Stimulated activated naive CD8-positive, alpha-beta T cell treated with anti-CD3 and anti-CD28 coated beads, Interleukin-15, amount 100 ng/mL, for 72 hours (primary cell): ENCODE results near the gene RAB29.
"Not testable (repeated sequence)": the region's sequence is repeated elsewhere in the genome, so short reads cannot be mapped to it uniquely, and the experiment has no call there.

Source experiments
- ATAC-seq: fragments of 150-1000 bp; cut with Tn5 transposase; 2 replicates; pipeline ENCODE4 v1.10.0; 2021; ENCODE audit warnings: mild to moderate bottlenecking, moderate library complexity
- DNase-seq, 2 donors: peaks; one replicate each; pipeline ENCODE4 v3.0.0; 2021 to 2022
- H3K27ac Mint-ChIP-seq, 2 donors: one replicate each; pipeline ENCODE4 v1.8.0; 2022; ENCODE audit warnings: mild to moderate bottlenecking in 2 of 2, mixed read lengths in 2 of 2, moderate library complexity in 2 of 2
- H3K27me3 Mint-ChIP-seq: one replicate; pipeline ENCODE4 v1.8.0; 2022; ENCODE audit warnings: mixed read lengths
- H3K4me1 Mint-ChIP-seq: one replicate; pipeline ENCODE4 v1.8.0; 2022; ENCODE audit warnings: mild to moderate bottlenecking, mixed read lengths
- H3K4me3 Mint-ChIP-seq, 2 donors: one replicate each; pipeline ENCODE4 v1.8.0; 2022; ENCODE audit warnings: mild to moderate bottlenecking in 2 of 2, mixed read lengths in 2 of 2, moderate library complexity in 1 of 2
- H3K9me3 Mint-ChIP-seq, 2 donors: one replicate each; pipeline ENCODE4 v1.8.0; 2022; ENCODE audit warnings: mixed read lengths in 2 of 2

The RAB29 gene

GRCh38 chr1:205726619-205727125 is 48.6 kb downstream of the RAB29 start:
- H3K4me3 Mint-ChIP-seq = no peak overlapping the region
- H3K9me3 Mint-ChIP-seq = no peaks in the 10 kb centered on the region
- H3K27ac Mint-ChIP-seq = no peak overlapping the region
- ATAC-seq = no peak
- no peaks in the 10 kb centered on the region for H3K27me3 Mint-ChIP-seq
- H3K4me1 Mint-ChIP-seq = peaks cover 24% of the 10 kb centered on the region
- no peak for DNase-seq

- ATAC-seq (no peak), DNase-seq (no peak)
- H3K27ac Mint-ChIP-seq = no peak overlapping the region
- H3K9me3 Mint-ChIP-seq = no peaks in the 10 kb centered on the region
- peaks cover 17% of the 10 kb centered on the region for H3K4me1 Mint-ChIP-seq
- H3K27me3 Mint-ChIP-seq = no peaks in the 10 kb centered on the region
- no peak overlapping the region for H3K4me3 Mint-ChIP-seq
Observed at GRCh38 chr1:205725514-205725913, 49.8 kb downstream of the RAB29 start.

GRCh38 chr1:205720740-205721139 is 54.5 kb downstream of the RAB29 start:
- H3K9me3 Mint-ChIP-seq, ATAC-seq, H3K27ac Mint-ChIP-seq, H3K27me3 Mint-ChIP-seq, H3K4me3 Mint-ChIP-seq, DNase-seq: not testable (repeated sequence)
- peaks cover 34% of the 10 kb centered on the region for H3K4me1 Mint-ChIP-seq

- peak; percentile 93 for ATAC-seq
- H3K4me3 Mint-ChIP-seq = peak overlapping the region in 1 of 2 donors; percentile 33
- DNase-seq = no peak
- H3K27me3 Mint-ChIP-seq = no peaks in the 10 kb centered on the region
- H3K27ac Mint-ChIP-seq = no peak overlapping the region
- no peaks in the 10 kb centered on the region for H3K9me3 Mint-ChIP-seq
- H3K4me1 Mint-ChIP-seq = peaks cover 41% of the 10 kb centered on the region
Observed at GRCh38 chr1:205719762-205720161, 55.5 kb downstream of the RAB29 start.

GRCh38 chr1:205719015-205719414 is 56.3 kb downstream of the RAB29 start:
- no peak for ATAC-seq
- no peak overlapping the region for H3K27ac Mint-ChIP-seq
- H3K9me3 Mint-ChIP-seq = no peaks in the 10 kb centered on the region

More at GRCh38 chr1:205719015-205719414, 56.3 kb downstream of the RAB29 start:
- peak overlapping the region in 1 of 2 donors; percentile 2 for H3K4me3 Mint-ChIP-seq
- no peak for DNase-seq
- H3K4me1 Mint-ChIP-seq = peaks cover 47% of the 10 kb centered on the region
- H3K27me3 Mint-ChIP-seq = no peaks in the 10 kb centered on the region
